DMS79 (cell line): Measurements from ENCODE around the gene SCN1B.
"Not testable (repeated sequence)": the region's sequence is repeated elsewhere in the genome, so short reads cannot be mapped to it uniquely, and the experiment has no call there.

Source experiments
- DNase-seq: peaks from one replicate; lab custom pipeline; 2025; lab: John Stamatoyannopoulos, UW

SCN1B gene

DNA sequence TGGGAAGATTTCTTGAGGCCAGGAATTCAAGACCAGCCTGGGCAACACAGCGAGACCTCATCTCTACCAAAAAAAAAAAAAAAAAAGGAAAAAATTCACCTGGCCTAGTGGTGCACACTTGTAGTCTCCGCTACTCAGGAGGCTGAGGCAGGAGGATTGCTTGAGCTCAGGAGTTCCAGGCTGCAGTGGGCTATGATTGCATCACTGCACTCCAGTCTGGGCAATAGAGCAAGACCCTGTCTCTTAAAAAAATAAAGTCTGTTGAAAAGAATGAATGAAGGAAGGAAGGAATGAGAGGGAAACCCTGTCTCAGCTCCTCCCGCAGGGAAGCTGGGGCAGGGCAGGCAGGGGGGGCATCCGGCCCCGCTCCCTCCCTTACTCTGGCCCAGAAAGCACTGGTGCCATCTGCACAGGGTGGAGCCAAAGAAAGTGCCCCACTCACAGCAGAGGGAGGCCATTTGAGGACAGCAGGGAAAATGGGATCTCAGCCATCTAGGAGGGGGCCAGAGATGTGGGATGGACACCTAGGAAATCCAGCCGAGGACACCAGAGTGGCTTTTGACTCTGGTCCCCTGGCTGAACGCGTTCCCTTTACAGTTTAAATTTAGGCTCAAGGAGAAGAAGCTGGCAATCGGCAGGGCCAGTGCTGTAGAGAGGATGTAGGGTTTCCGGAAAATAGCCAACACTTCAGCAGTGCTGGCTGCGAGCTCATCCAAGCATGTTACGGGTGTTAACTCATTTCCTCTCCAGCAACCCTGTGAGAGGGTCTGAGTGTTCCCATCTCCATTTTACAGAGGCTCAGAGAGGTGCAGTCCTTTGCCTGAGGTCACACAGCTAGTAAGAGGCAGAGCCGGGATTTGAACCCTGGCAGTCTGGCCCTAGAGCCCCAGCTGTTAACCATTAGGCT lies 7.7 kb downstream of the SCN1B start:
- DNase-seq: no peak

DNA sequence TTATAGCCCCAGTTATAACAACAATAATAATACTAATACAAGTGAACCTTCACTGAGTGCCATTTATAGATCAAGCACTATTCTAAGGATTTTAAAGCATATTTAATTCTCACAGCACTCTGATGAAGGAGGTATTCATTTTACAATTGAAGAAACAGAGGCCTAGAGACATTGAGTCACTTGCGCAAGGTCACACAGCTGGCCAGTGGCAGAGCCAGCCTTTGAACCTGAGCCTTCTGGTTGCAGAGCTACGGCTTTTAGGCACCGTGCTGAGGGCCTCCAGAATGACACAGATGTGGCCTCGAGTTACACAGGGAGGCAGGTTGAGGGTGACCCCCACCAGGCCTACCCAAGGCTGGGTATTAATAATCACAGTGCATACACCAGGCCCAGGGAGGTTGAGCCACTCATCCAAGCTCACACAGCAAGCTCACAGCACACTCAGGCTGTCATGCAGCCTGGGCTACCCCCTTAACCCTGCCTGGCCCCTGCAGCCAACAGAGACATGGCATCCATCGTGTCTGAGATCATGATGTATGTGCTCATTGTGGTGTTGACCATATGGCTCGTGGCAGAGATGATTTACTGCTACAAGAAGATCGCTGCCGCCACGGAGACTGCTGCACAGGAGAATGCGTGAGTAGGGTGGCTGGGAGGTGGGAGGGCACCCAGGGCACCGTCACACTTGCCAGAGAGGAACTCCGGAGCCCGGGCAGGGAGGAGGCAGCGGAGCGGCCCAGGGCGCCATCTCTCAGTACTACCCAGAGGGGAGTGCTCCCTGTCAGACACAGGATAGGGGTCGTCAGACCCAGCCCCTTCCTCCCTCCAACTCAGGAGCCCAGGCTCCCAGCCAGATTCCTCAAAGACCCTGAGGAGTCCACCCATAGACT lies 8.6 kb downstream of the SCN1B start:
- DNase-seq: no peak

DNA sequence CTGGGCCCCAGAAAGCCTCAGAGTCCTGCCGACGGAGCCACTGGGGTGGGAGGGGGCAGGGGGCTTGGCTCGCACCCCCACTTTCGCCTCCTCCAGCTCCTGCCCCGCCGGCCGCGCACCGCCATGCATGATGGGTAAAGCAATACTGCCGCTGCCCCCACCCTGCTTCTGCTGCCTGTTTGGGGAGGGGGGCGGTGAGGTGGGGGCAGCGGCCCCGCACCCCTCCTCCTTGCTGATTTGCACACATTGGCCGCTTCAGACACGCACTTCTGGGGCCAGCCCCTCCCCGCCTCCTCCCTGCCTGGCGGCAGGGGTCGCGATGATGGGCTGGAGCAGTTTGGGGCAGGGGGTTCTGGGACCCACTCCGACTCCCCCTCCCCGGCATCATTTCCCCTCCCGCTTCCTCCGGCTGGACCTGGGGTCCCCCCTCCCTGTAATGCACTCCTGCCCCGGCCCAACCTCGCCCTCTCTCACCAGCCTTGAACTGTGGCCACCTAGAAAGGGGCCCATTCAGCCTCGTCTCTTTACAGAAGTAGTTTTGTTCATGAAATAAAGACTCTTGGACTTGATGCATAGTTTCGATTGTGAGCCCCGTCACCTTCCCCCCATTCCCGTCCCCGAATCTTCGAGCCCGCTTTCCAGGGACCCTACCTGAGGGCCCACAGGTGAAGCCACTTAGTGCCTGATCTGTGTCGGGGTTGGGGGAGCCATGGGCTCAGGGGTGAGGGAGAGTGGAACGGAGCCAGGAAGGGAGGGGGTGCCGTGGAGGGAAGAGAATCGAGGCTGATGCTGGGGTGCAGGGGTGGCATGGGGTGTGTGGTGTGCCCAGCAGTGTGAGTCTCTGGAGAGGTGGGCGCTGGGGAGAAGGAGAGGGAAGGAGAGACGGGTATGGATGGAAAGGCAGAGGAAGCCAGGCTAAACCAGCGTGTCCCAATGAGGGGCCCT lies 9.9 kb downstream of the SCN1B start:
- DNase-seq: no peak

DNA sequence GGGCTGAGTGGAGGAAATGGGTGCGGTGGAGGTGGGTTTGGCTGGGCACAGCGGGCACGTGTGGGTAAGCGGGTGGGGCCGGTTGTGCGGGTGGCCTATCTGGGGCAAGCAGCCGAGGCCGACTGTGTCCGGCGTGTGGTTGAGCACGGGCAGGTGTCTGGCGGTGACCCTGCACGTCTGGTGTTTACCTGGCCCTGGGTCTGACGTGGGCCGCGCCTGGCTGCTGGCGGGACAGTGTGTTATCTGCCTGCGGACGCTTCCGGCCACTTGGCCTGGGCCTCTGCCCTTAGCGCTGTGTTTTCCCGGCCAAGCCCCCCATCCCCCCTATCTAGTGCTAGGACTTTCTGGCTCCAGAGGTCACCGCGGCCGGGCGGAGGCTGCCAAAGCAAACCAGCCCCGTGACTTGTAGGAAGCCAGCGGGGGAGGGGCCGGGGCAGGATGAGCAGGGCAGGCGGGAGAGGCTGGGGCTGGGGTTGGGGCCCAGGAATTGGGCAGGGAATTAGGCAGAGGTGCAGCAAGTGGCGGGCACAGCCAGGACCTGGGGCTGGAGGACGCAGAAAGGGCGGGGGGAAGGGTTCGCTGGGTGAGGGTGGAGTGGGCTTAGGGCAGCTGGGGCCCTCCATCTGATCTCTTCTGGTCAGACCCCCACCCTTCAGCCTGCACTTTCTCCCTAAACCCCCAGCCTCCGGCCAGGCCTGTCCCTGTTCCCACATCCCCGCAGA lies 10.7 kb downstream of the SCN1B start:
- no peak for DNase-seq

DNA sequence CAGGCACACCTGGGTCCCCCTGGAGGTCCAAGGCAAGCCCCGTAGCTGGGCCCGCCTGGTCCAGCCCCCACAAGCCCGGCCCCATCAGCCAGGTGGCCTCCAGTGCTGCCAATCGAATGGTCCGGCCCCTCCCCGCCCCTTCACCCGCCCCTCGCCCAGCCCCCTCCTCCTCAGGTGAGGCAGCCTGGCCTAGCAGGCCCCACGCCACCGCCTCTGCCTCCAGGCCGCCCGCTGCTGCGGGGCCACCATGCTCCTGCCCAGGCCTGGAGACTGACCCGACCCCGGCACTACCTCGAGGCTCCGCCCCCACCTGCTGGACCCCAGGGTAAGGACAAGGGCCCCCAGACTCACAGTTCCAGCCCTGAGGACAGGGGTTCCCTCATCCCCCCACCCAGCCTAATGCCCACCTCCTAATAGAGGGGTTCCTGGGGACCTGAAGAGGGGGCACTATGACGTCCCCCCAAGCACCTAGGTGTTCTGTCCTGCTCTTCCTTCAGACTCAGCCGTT lies 11.3 kb downstream of the SCN1B start, which contains the start of gene HPN:
Gene HPN, plus strand, starts transcription at position 174 of the 508 bp plus-strand sequence. CDS start 786 bp downstream, outside the sequence.
- DNase-seq: no peak

DNA sequence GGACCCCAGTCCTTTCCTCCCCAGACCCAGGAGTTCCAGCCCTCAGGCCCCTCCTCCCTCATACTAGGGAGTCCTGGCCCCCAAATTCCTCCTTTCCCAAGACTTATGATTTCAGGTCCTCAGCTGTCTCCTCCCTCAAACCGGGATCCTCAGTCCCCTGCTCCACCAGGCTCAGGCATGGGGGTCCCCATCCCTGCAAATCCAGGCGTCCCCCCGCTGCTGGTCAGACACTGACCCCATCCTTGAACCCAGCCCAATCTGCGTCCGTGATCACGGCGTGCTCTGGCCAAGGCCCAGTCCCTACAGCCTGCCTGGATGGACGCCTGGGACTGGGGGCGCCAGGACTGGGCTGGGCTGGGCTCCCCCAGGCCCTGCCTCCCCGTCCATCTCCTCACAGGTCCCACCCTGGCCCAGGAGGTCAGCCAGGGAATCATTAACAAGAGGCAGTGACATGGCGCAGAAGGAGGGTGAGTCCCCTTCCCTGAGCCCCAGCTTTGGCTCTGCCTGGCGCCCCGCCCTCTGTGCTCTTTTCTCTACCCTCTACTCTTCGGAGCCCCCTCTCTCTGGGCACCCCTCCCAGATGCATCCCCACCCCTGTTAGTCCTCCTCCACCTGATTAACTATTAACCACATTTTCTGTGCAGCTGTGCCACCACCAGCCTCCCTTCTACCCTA lies 11.9 kb downstream of the SCN1B start:
- DNase-seq: no peak

DNA sequence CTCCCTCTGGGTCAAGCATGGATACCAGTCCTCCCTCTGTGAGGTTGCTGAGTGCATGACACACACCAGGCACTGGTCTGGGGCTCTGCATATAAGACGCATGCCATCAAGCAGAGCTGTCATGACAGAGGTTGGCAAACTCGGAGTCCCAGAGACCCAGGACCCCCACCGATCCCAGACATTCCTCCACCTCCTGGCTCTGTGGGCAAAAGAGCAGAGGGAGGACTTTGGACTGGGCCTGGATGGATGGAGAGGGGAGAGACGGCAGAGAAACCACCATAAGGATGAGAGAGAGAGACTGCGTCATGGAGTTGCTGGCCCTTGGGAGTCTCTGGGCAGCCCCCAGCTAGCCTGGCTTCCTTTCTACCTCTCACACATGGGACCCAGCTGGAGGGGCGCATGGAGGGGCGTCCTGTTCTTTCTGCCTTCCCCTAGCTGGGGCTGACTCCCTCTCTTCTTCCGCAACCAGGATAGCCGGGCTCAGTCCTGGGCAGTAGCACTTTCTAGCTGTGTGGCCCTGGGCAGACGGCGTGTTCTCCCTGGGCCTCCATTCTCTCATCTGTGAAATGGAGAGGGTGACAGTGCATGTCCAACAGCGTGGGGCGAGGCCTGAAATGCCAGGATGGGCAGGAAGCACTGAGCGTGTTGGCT lies 12.8 kb downstream of the SCN1B start:
- no peak for DNase-seq

DNA sequence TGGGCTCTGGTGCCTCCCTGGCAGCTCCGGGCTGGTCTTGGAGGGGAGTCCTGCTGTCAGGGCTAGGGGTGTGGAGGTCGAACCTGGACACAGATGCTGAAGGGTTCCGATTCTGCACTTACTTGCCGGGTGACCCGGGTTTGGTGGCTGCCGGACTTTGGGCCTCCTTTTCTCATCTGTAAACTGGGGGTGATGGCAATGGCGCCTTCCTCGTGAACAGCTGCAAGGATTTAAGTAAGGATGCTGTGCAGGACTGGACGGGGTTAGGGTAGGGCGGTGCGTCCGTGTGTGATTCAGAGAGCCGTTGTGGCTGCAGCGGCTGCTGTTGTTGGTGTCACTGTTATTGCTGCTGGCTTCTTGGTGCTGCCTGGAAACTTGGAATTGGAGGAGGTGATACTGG lies 13.6 kb downstream of the SCN1B start:
- DNase-seq: no peak

DNA sequence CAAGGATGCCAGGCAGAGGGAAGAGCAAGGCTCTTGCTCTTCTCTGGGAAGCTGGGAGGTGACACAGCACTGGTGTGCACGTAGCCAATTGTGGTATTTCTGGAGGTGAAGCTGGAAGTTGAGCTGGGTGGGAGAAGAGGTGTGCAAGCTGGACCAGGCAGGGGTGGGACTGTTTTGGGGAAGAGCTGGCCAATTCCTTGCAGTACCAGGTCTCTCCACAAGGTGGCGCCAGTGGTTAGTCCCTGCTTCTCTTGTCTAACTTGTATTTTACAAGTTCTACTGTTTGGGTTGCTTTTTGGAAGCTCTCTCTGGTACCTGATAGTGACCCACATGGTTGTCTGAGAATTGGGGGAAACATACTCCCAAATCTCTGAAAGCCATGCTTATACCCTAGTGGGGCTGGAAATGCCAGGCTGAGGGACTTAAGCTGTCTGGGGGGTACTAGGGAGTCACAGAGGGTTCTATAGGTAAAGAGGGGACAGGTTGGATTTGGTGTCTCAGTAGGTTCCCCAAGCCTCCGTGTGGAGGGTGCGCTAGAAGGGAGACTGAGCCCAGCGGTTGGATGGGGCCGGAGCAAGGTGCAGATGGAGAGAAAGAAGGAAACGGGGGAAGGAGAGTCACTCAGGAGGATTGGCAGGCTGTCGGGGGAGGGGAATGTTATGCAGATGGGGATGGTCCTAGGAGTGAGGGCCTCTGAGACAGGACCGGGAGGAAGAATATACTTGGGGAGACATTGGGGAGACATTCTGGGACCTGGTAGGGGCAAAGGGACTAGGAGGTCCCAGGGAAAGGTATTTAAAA lies 14.2 kb downstream of the SCN1B start:
- DNase-seq: no peak

DNA sequence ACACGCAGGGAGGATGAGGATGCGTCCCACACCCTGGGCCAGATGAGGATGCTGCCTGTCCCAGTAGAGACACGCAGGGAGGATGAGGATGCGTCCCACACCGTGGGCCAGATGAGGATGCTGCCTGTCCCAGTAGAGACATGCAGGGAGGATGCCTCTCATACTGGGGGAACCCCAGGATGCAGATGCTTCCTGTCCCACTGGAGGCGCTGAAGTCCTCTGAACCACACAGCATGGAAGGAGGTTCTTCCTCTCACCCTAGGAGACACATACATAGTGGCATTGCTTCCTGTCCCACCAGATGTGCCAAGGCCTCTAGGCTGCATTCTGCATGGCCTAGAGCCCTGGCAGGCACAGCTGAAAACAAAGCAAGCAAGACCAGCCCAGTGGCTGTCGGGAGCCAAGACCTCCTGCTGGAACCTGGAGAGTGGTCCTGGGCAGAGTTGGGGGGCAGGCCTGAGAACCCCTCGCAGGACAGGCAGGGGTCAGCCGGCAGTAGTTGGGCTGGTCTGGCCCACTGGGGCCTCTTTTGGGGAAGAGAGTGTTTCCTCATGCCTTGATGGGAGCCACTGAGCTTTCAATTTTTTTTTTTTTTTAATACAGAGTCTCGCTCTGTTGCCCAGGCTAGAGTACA lies 15.5 kb downstream of the SCN1B start:
- no peak for DNase-seq

DNA sequence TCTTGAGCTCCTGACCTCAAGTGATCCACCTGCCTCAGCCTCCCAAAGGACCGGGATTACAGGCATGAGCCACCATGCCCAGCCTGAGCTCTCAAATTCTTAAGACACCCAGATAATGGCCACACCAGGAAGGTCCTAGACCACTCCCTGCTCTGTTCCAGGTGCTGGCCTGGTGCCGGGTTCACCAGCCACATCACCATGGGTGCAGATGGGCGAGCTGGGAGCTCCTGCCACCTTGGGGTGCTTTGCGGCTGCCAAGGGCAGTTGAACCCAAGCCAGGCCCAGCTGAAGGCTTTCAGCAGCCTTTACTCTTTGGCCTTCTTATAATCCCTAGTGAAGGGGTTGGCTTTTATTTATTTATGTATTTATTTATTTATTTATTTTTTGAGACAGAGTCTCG lies 16.2 kb downstream of the SCN1B start:
- DNase-seq: no peak

DNA sequence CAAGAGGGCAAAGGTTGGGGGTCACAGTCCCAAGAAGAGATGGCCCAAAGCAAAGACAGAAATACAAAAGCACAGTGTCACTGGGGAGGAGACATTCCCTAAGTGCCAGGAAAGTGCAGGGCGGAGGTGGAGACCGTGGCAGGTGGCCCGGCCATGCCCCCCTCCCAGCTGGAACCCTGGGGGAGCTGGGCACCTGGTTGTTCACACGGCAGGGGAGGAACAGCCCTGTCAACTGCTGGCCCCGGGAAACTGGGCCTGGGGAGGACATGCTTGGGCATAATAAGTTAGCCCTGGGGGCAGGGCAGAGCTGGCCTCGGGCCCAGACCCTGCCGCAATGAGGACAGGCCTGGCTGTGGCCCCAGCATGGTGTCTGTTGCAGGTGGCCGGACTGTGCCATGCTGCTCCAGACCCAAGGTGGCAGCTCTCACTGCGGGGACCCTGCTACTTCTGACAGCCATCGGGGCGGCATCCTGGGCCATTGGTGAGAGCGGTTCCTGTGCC lies 18.7 kb downstream of the SCN1B start:
- no peak for DNase-seq

DNA sequence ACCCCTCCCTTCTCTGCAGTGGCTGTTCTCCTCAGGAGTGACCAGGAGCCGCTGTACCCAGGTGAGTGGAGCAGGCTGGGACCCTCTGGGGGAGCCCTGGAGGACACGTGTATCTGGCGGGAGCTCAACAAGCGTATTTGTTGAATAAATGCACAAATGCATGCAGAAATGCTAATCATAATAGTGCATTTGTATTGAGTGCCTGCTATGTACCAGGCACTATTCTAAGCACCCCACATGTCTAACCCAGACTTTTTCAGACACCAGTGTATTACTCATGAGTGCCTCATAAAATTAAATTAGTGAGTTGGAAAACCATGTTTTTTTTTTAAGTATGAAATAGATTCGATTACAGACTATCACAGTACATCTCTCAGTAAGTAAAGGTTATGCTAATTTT lies 19.2 kb downstream of the SCN1B start:
- no peak for DNase-seq

DNA sequence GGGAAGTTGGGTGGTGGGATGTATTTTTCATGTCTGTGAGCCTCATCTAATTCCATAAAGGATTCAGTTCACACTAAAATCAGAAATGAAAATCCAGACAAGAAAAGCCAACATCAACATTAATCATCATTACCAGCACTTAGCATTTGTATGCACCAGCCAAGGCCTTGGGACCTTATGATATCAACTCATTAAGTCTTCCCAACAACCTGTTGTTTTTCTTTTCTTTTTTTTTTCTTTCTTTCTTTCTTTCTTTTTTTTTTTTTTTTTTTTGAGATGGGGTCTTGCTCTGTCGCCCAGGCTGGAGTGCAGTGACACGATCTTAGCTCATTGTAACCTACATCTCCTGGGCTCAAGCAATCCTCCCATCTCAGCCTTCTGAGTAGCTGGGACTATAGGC lies 20.4 kb downstream of the SCN1B start:
- DNase-seq: not testable (repeated sequence)

DNA sequence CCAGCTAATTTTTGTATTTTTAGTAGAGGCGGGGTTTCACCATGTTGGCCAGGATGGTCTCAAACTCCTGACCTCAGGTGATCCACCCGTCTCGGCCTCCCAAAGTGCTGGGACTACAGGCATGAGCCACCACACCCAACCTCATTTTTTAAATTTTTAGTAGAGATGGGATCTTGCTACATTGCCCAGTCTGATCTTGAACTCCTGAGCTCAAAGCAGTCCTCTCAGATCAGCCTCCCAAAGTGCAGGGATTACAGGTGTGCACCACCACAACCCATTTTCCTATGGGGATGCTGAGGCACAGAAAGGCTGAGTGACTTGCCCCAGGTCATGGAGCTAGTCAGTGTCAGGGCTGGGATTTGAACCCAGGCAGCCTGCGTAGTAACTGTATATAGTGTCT lies 21.0 kb downstream of the SCN1B start:
- DNase-seq: not testable (repeated sequence)

DNA sequence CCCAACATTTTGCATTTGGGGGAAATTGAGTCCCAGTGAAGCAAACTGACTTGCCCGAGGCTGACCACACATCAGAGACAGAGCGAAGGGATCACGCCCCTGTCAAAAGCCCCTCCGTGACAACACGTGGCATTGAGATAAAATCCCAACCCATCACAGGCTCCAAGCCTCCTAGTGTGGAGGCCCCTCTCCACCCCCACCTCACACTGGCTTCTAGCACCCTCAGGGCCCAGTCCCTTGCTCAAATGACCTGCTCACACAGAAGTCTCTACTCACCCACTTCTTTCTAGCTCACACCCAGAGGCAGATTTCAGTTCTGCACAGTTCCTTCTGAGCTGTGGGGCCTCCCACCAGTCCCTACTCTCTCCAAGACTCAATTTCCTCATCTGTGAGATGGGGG lies 21.5 kb downstream of the SCN1B start:
- DNase-seq: no peak

DNA sequence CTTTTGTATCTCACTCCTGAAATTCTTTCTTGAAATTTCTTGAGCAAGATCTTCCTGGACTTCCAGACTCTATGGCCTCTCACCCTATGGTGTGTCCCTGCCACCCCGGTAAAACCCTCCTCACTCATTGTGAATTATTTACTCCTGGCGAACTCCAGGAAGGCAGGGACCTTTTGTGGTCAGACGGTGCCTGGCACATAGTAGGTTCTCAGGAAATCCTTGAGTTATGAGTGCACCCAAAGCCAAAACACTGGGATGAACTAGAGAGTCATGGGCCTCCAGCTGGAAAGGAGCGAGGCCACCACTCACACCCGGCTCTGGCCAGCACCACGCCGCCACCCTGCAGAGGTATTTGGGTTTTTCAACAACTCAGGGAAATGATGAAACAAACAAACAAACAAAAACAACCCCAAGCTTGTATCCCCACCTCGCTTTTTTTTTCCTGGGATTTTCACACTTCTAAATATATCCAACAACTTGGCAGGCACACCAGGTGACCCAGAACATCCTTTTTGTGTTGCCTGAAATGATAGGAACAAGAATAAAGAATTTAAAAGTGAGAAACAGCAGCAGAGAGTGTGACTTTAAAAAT lies 22.4 kb downstream of the SCN1B start:
- no peak for DNase-seq
